ENCODE results near the gene PHF14. TPM values are rescaled to one million over a fixed set of nuclear protein-coding genes. Genes with fewer than 3 reads are reported as not detected.

PHF14 gene
- total and polyA plus RNA-seq, 4 donors: 57.5 to 119 (median 72.3) TPM

DNA sequence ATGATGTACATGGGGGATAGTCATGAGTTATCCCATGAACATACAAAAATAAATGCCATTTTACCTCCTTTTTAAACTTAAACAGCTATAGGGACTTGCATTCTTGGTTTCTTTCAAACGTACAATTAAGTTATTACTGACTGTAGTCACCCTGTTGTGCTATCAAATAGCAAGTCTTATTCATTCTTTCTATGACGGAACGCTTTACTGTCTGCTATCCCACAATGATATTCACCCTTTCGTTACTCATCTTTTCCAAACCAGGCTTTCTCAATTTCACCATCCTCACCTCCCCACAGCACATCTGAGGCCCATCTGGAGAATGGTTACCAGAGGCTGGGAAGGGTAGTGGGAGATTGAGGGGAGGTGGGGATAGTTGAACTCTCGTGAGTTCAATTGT is 218.8 kb downstream of the PHF14 start:
- Histone ChIP-seq H3K9me3 (ENCODE audit: control insufficient read depth, insufficient read depth, low read length) (no peaks in the 10 kb centered on the region), H3K36me3 (ENCODE audit: control insufficient read depth, insufficient read depth, low read length) (no peaks in the 10 kb centered on the region), H3K27me3 (ENCODE audit: control insufficient read depth, insufficient read depth, low read length) (no peaks in the 10 kb centered on the region), H3K4me1 (ENCODE audit: control insufficient read depth, insufficient read depth, low read length) (peaks cover 7% of the 10 kb centered on the region), H3K27ac (ENCODE audit: low read depth, low read length) (no peak overlapping the region), H3K4me3 (ENCODE audit: low read depth, low read length) (no peak overlapping the region)
- WGBS (ENCODE audit: insufficient coverage): 50% methylated on average over 1 of the region's 5 CpGs
- no peak for DNase-seq (ENCODE audit: low read depth in 4 of 6, low spot score in 6 of 6)

DNA sequence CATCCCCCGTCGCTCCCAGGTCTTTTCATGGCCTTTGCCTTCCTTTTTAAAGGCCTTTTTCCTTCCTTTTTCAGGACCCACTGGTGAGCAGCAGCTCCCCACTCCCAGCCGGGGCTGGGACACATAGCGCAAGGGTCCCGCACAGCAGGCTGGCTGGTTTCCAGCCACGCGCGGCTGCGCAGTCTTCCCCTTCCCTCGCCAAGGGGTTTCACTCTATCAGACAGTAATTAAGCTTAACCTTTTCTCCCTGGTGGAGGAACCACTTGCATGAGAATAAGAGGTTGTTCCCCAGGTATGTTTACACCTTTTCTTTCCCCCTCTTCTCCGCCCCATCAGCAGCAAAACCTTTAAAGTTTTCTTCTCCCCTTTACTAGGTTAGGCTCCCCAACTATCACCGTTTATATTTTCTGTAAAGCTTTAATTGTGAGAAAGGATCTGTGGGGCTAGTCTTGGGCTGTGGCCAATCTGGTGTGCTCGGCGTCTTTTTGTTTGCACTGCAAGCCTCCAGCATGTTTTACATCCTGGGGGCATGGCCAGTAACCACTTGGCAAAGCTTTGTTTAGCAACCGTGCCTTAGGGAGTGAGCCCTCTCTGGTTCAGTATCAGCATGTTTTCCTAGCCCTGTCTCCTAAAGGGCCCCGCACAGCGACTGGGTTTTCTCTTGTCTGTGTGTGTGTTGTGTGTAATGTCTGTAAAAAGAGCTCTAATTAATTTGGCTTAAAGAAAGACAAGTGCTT is 219.6 kb downstream of the PHF14 start:
- H3K27me3 ChIP-seq (ENCODE audit: control insufficient read depth, insufficient read depth, low read length): no peaks in the 10 kb centered on the region
- H3K4me3 ChIP-seq (ENCODE audit: low read depth, low read length): peak overlapping the region; percentile 31
- no peaks in the 10 kb centered on the region for H3K9me3 ChIP-seq (ENCODE audit: control insufficient read depth, insufficient read depth, low read length)
- peak in 2 of 6 donors; percentile 66 to 70 for DNase-seq (ENCODE audit: low read depth in 4 of 6, low spot score in 6 of 6)
- 12% methylated on average over 12 of the region's 17 CpGs for WGBS (ENCODE audit: insufficient coverage)
- no peaks in the 10 kb centered on the region for H3K36me3 ChIP-seq (ENCODE audit: control insufficient read depth, insufficient read depth, low read length)
- H3K27ac ChIP-seq (ENCODE audit: low read depth, low read length): peak overlapping the region; percentile 47
- H3K4me1 ChIP-seq (ENCODE audit: control insufficient read depth, insufficient read depth, low read length): peaks cover 7% of the 10 kb centered on the region

DNA sequence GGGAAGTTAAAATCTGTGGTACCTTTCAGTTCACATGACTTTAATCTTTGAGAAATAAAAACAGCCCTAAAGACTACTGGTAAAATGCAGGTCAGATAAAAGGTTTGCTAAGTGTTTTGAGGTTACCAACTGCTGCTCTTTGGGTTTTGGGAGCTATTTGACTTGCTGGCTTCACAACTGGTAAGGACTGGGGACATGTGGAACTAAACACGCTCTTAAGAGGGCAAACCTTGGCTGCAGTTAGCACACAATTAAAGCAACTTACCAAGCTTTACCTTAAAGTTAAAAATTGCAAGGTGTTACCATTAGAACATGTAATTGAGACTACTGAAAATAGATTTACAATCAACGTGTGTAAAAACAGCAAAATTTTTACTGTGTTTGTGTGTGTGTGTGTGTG is 220.2 kb downstream of the PHF14 start:
- Histone ChIP-seq H3K27me3 (ENCODE audit: control insufficient read depth, insufficient read depth, low read length) (no peaks in the 10 kb centered on the region), H3K9me3 (ENCODE audit: control insufficient read depth, insufficient read depth, low read length) (no peaks in the 10 kb centered on the region), H3K4me1 (ENCODE audit: control insufficient read depth, insufficient read depth, low read length) (peaks cover 7% of the 10 kb centered on the region), H3K36me3 (ENCODE audit: control insufficient read depth, insufficient read depth, low read length) (no peaks in the 10 kb centered on the region), H3K4me3 (ENCODE audit: low read depth, low read length) (no peak overlapping the region), H3K27ac (ENCODE audit: low read depth, low read length) (no peak overlapping the region)
- 100% methylated on average over 1 of the region's 2 CpGs for WGBS (ENCODE audit: insufficient coverage)
- no peak for DNase-seq (ENCODE audit: low read depth in 4 of 6, low spot score in 6 of 6)

DNA sequence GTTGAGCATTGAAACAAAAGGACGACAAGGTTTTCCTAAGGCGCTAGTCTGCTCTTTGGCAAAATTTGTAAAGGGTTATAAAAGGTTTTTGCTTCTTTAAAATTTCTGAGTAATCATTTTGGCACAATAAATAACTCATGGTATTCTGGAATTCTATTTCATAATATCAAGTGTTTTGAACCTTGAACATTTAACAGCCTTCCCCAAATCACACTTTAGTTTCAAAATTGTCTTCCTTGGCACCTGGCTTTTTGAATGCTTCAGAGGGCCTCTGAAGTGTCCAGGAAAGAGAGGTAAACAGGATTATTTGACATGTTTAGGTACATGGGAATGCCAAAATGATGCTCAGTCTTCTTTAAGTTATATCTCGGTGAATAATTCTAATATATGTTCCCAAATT is 220.8 kb downstream of the PHF14 start:
- no peak for DNase-seq (ENCODE audit: low read depth in 4 of 6, low spot score in 6 of 6)
- Histone ChIP-seq H3K9me3 (ENCODE audit: control insufficient read depth, insufficient read depth, low read length) (no peaks in the 10 kb centered on the region), H3K36me3 (ENCODE audit: control insufficient read depth, insufficient read depth, low read length) (no peaks in the 10 kb centered on the region), H3K4me1 (ENCODE audit: control insufficient read depth, insufficient read depth, low read length) (peaks cover 7% of the 10 kb centered on the region), H3K27ac (ENCODE audit: low read depth, low read length) (no peak overlapping the region), H3K4me3 (ENCODE audit: low read depth, low read length) (no peak overlapping the region), H3K27me3 (ENCODE audit: control insufficient read depth, insufficient read depth, low read length) (no peaks in the 10 kb centered on the region)
- no CpG with 5 or more reads among the region's 3 CpGs for WGBS (ENCODE audit: insufficient coverage)

DNA sequence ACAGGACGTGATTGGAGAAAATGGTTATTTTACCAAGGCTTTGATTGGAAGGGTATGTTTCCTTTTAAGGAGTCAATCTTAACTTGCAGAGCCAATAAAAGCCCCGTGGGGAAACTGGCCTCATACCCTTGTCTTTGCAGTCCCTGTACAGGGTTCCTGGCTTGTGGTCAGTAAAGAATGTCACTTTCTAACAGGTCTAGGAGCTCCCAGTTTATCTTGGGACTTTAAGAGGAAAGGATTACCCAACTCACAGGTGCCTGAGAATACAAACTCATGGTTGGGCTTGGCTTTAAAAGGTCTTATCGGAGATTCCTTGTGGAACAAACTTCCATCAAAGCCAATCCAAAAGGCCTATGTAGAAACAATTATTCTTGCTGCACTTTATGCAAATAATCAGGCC is 221.8 kb downstream of the PHF14 start:
- no peaks in the 10 kb centered on the region for H3K27me3 ChIP-seq (ENCODE audit: control insufficient read depth, insufficient read depth, low read length)
- no peak overlapping the region for H3K27ac ChIP-seq (ENCODE audit: low read depth, low read length)
- H3K36me3 ChIP-seq (ENCODE audit: control insufficient read depth, insufficient read depth, low read length): no peaks in the 10 kb centered on the region
- no peak overlapping the region for H3K4me3 ChIP-seq (ENCODE audit: low read depth, low read length)
- peaks cover 7% of the 10 kb centered on the region for H3K4me1 ChIP-seq (ENCODE audit: control insufficient read depth, insufficient read depth, low read length)
- H3K9me3 ChIP-seq (ENCODE audit: control insufficient read depth, insufficient read depth, low read length): no peaks in the 10 kb centered on the region
- no peak for DNase-seq (ENCODE audit: low read depth in 4 of 6, low spot score in 6 of 6)
- no CpG with 5 or more reads among the region's 3 CpGs for WGBS (ENCODE audit: insufficient coverage)

DNA sequence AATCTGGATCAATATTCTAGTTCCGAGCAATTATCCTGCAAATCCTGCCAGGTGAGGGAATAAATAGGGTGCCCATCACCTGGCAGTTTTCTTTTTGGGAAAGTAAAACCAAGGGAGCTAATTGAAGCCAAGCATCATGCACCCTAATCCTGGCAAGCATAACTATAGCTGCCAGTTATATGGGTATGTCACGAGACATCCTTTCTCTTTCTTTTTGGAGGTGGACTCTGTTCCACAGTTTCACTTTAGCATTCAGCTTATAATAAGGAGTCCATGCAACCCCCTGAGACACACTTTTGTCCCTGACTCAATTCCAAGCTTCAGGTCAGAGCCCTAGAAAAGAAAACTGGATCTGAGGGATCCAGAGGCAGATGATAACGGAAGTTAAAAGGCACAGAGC is 222.5 kb downstream of the PHF14 start:
- Histone ChIP-seq H3K27me3 (ENCODE audit: control insufficient read depth, insufficient read depth, low read length) (no peaks in the 10 kb centered on the region), H3K36me3 (ENCODE audit: control insufficient read depth, insufficient read depth, low read length) (no peaks in the 10 kb centered on the region), H3K9me3 (ENCODE audit: control insufficient read depth, insufficient read depth, low read length) (no peaks in the 10 kb centered on the region), H3K27ac (ENCODE audit: low read depth, low read length) (no peak overlapping the region), H3K4me3 (ENCODE audit: low read depth, low read length) (no peak overlapping the region), H3K4me1 (ENCODE audit: control insufficient read depth, insufficient read depth, low read length) (peaks cover 7% of the 10 kb centered on the region)
- 100% methylated on average over 1 of the region's 3 CpGs for WGBS (ENCODE audit: insufficient coverage)
- DNase-seq (ENCODE audit: low read depth in 4 of 6, low spot score in 6 of 6): no peak

DNA sequence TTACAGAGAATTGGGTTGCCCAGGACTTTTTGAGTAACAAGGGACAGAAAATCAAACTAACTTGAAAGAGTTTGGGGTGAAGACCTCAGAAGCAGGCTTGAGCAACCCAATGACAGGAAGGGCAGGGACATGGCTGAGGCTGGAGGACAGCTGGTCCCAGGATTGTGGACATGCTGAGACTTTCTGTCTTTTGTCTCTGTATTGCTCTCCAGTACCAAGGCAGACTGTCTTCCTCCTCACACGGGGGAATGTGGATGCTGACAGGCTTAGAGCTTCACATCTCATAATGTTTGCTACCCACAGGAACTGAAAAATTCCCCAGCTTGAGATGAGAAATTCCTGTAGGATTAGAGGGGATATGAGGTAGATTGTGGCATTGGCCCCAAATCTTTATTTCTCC is 229.6 kb downstream of the PHF14 start:
- Histone ChIP-seq H3K4me1 (ENCODE audit: control insufficient read depth, insufficient read depth, low read length) (no peaks in the 10 kb centered on the region), H3K9me3 (ENCODE audit: control insufficient read depth, insufficient read depth, low read length) (no peaks in the 10 kb centered on the region), H3K36me3 (ENCODE audit: control insufficient read depth, insufficient read depth, low read length) (no peaks in the 10 kb centered on the region), H3K4me3 (ENCODE audit: low read depth, low read length) (no peak overlapping the region), H3K27me3 (ENCODE audit: control insufficient read depth, insufficient read depth, low read length) (no peaks in the 10 kb centered on the region), H3K27ac (ENCODE audit: low read depth, low read length) (no peak overlapping the region)
- no CpG with 5 or more reads among the region's 1 CpG for WGBS (ENCODE audit: insufficient coverage)
- no peak for DNase-seq (ENCODE audit: low read depth in 4 of 6, low spot score in 6 of 6)

DNA sequence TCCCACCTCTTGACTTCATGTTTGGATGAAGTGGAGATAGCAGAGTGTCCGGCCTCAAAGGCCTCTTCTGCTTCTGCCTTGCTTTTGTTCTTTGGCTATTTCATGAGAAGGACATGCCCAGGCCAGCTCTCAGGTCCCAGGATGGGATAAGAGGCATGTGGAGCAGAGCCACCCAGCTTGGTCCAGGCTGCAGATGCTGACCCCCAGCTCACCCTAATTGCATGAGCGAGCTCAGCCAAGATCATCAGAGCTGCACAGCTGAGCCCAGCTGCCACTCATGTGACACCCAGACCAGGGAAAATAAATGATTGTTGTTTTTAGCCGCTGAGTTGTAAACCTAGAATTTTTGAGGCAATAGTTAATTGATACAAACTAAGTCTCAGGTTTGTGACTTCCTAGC is 230.0 kb downstream of the PHF14 start:
- Histone ChIP-seq H3K27ac (ENCODE audit: low read depth, low read length) (no peak overlapping the region), H3K36me3 (ENCODE audit: control insufficient read depth, insufficient read depth, low read length) (no peaks in the 10 kb centered on the region), H3K27me3 (ENCODE audit: control insufficient read depth, insufficient read depth, low read length) (no peaks in the 10 kb centered on the region), H3K4me3 (ENCODE audit: low read depth, low read length) (no peak overlapping the region), H3K9me3 (ENCODE audit: control insufficient read depth, insufficient read depth, low read length) (no peaks in the 10 kb centered on the region), H3K4me1 (ENCODE audit: control insufficient read depth, insufficient read depth, low read length) (no peaks in the 10 kb centered on the region)
- 87% methylated on average over 2 of the region's 3 CpGs for WGBS (ENCODE audit: insufficient coverage)
- no peak for DNase-seq (ENCODE audit: low read depth in 4 of 6, low spot score in 6 of 6)

DNA sequence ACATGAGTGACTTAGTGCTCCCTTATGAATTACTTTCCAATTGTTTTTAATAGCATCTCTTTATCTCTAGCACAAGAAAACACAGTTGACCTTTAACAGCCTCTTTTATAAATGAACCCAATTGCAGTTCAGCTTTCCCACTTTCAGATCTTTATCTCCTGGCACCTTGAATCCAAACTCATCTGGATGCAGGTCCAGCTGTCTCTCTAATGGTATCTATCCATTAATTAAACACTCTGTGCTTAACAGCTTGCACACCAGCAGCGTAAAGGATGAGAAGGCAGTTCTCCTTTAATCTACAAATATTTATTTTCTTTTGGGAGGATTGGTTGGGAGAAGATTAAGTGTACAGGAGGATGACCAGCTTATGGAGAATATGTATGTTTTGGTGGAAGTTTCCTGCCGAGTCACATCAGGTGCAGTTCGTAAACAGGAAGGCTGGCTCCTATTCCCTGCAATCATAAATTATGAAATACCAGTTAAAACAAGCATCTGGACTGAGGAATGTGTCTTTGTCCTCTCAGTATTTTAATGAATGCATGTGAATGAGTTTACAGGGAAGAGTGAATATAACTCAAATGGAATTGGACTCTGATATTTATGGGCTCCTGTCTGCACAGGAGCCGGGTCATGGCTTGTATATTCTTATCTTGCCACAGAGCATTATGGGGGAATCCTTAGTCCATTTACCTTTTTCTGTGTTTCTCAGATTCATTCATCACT is 232.7 kb downstream of the PHF14 start:
- no peaks in the 10 kb centered on the region for H3K4me1 ChIP-seq (ENCODE audit: control insufficient read depth, insufficient read depth, low read length)
- no peak overlapping the region for H3K27ac ChIP-seq (ENCODE audit: low read depth, low read length)
- no peaks in the 10 kb centered on the region for H3K9me3 ChIP-seq (ENCODE audit: control insufficient read depth, insufficient read depth, low read length)
- H3K27me3 ChIP-seq (ENCODE audit: control insufficient read depth, insufficient read depth, low read length): no peaks in the 10 kb centered on the region
- peak in 1 of 6 donors; percentile 65 for DNase-seq (ENCODE audit: low read depth in 4 of 6, low spot score in 6 of 6)
- no peak overlapping the region for H3K4me3 ChIP-seq (ENCODE audit: low read depth, low read length)
- no peaks in the 10 kb centered on the region for H3K36me3 ChIP-seq (ENCODE audit: control insufficient read depth, insufficient read depth, low read length)
- WGBS (ENCODE audit: insufficient coverage): no CpG with 5 or more reads among the region's 4 CpGs

DNA sequence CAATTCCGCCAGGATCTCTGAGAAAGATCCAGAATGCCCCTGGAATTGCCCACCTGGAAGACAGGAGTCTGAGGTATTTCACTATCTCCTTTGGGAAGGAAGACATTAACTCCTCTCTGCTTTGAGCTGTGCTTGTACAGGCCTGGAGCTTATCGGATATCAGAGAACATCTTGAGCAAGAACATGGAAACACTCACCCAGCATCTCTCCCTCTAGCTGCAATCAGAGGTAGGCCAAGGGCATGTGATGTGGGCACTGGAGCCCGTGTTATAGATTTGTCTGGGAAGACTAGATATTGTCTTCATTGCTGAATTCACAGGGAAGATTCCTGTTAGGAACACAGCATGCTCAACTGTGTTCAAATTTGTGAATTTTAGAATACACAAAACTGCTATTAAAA is 233.9 kb downstream of the PHF14 start:
- no peak for DNase-seq (ENCODE audit: low read depth in 4 of 6, low spot score in 6 of 6)
- Histone ChIP-seq H3K4me1 (ENCODE audit: control insufficient read depth, insufficient read depth, low read length) (peaks cover 2% of the 10 kb centered on the region), H3K36me3 (ENCODE audit: control insufficient read depth, insufficient read depth, low read length) (no peaks in the 10 kb centered on the region), H3K27me3 (ENCODE audit: control insufficient read depth, insufficient read depth, low read length) (no peaks in the 10 kb centered on the region), H3K9me3 (ENCODE audit: control insufficient read depth, insufficient read depth, low read length) (no peaks in the 10 kb centered on the region), H3K4me3 (ENCODE audit: low read depth, low read length) (no peak overlapping the region), H3K27ac (ENCODE audit: low read depth, low read length) (no peak overlapping the region)
- WGBS (ENCODE audit: insufficient coverage): 95% methylated on average over 2 of the region's 3 CpGs
